ENCODE data around the gene ZNF460.
A peak's percentile ranks its signal among the peaks of the same experiment; 100 is the strongest.

Gene ZNF460

GRCh38 chr19:57282011-57282643 is 1.8 kb downstream of the ZNF460 start:
- DNase-seq: no peak

- DNase-seq: no peak
Measured at GRCh38 chr19:57288373-57288772, 8.1 kb downstream of the ZNF460 start.

- no peak for DNase-seq
Measured at GRCh38 chr19:57290970-57291369, 10.7 kb downstream of the ZNF460 start.

GRCh38 chr19:57292547-57292946 is 12.3 kb downstream of the ZNF460 start:
- DNase-seq: no peak

GRCh38 chr19:57293719-57294118 is 13.4 kb downstream of the ZNF460 start:
- no peak for DNase-seq

- no peak for DNase-seq
Measured at GRCh38 chr19:57302020-57302465, 21.8 kb downstream of the ZNF460 start.

- DNase-seq: no peak
Measured at GRCh38 chr19:57302727-57303401, 22.6 kb downstream of the ZNF460 start.

- no peak for DNase-seq
Measured at GRCh38 chr19:57305056-57305455, 24.8 kb downstream of the ZNF460 start.

- DNase-seq: no peak
Measured at GRCh38 chr19:57308514-57308913, 28.2 kb downstream of the ZNF460 start.

GRCh38 chr19:57310792-57311191 is 30.5 kb downstream of the ZNF460 start:
- DNase-seq: no peak

- DNase-seq: no peak
Measured at GRCh38 chr19:57314146-57314545, 33.9 kb downstream of the ZNF460 start.

- no peak for DNase-seq
Measured at GRCh38 chr19:57317503-57317902, 37.2 kb downstream of the ZNF460 start.

GRCh38 chr19:57319869-57320179 is 39.5 kb downstream of the ZNF460 start:
- DNase-seq: no peak

GRCh38 chr19:57320180-57321084 is 40.1 kb downstream of the ZNF460 start, which contains the start of gene ZNF543:
Gene ZNF543 (plus strand): TSS chr19:57320472. CDS start chr19:57320854, 382 bp downstream.
- peak; percentile 92 for DNase-seq

- no peak for DNase-seq
Measured at GRCh38 chr19:57321116-57321515, 40.8 kb downstream of the ZNF460 start.

GRCh38 chr19:57321751-57322150 is 41.5 kb downstream of the ZNF460 start:
- no peak for DNase-seq

GRCh38 chr19:57324992-57325391 is 44.7 kb downstream of the ZNF460 start:
- no peak for DNase-seq

GRCh38 chr19:57327993-57328392 is 47.7 kb downstream of the ZNF460 start:
- DNase-seq: no peak

- DNase-seq: no peak
Measured at GRCh38 chr19:57334191-57334590, 53.9 kb downstream of the ZNF460 start.

GRCh38 chr19:57338877-57339276 is 58.6 kb downstream of the ZNF460 start:
- no peak for DNase-seq

GRCh38 chr19:57342582-57342981 is 62.3 kb downstream of the ZNF460 start:
- DNase-seq: no peak

All from NCI-H1092 (cell line).